ENCODE results near the gene CD8B2.

- TF ChIP-seq CTCF (IDR thresholded peaks at IDR 0.05) (no peak), POLR2A (IDR thresholded peaks at IDR 0.05) (no peak)
Measured at GRCh38 chr2:106537047-106537446, 49.9 kb downstream of the CD8B2 start.
